Peyer's patch (tissue), 4 donors: Measurements from ENCODE around the gene USH2A.

ENCODE experiments used
- POLR2A ChIP-seq, 2 donors: fragments of 450-650 bp; IDR thresholded peaks; one replicate each; pipeline ENCODE4 v1.5.1; 2017; ENCODE audit warnings: antibody characterized with exemption in 2 of 2, mild to moderate bottlenecking in 2 of 2, moderate library complexity in 2 of 2
- TF ChIP-seq, protein P1 (sequence below), 6 experiments: fragments of 450-650 bp in 4 of 6; fragments of 200-600 bp in 2 of 6; sonication (generic) in 1 of 6; IDR thresholded peaks; one replicate each; pipeline ENCODE4 v1.5.1; 2017 to 2019; ENCODE audit warnings: antibody characterized with exemption in 6 of 6, mild to moderate bottlenecking in 3 of 6, moderate library complexity in 1 of 6

DNA sequence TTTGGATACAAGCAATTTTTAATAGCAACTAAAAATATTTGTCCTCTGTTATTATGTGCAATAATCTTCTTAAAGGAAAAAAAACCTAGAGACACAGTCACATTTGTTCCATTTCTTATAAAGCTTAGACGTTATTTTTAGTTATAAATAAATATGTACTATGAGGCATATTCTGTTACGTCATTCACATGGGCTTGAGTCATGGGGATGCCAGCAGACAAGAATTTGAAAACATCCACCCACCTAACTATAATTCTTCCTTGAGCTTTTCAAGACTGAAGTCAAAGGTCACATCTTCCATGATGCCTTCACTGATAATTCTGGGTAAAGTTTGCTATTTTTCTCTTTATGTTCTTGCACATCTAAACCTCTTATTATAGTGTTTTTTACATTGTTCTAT is 587.3 kb downstream of the USH2A start:
- TF ChIP-seq POLR2A (IDR thresholded peaks at IDR 0.05), result no peak
- TF ChIP-seq, protein P1, sequence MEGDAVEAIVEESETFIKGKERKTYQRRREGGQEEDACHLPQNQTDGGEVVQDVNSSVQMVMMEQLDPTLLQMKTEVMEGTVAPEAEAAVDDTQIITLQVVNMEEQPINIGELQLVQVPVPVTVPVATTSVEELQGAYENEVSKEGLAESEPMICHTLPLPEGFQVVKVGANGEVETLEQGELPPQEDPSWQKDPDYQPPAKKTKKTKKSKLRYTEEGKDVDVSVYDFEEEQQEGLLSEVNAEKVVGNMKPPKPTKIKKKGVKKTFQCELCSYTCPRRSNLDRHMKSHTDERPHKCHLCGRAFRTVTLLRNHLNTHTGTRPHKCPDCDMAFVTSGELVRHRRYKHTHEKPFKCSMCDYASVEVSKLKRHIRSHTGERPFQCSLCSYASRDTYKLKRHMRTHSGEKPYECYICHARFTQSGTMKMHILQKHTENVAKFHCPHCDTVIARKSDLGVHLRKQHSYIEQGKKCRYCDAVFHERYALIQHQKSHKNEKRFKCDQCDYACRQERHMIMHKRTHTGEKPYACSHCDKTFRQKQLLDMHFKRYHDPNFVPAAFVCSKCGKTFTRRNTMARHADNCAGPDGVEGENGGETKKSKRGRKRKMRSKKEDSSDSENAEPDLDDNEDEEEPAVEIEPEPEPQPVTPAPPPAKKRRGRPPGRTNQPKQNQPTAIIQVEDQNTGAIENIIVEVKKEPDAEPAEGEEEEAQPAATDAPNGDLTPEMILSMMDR (IDR thresholded peaks at IDR 0.05), result no peak
